Astrocyte (in vitro differentiated cells and primary cell): ENCODE measurements around the gene ZCWPW1. TPM values are rescaled to one million over a fixed set of nuclear protein-coding genes. Genes with fewer than 3 reads are reported as not detected.
A peak's percentile ranks its signal among the peaks of the same experiment; 100 is the strongest.

Source experiments
- DNase-seq: peaks from one replicate; pipeline ENCODE4 v3.0.0-alpha.2; 2010; ENCODE audit warnings: low read depth
- FAIRE-seq: peaks from 2 replicates; lab custom pipeline; 2011; peaks lifted over from hg19 to GRCh38; lab: Jason Lieb, UNC
- H2AFZ ChIP-seq: 2 replicates; pipeline ENCODE4 v1.6.0; 2012; ENCODE audit warnings: low read depth, low read length, inconsistent platforms
- H3K27ac ChIP-seq: 2 replicates; pipeline ENCODE4 v1.5.1; 2011; ENCODE audit warnings: low read depth, low read length, inconsistent platforms
- H3K27me3 ChIP-seq: 2 replicates; pipeline ENCODE4 v1.6.0; 2011; ENCODE audit warnings: low read length, inconsistent platforms; ENCODE audit not compliant: insufficient read depth
- H3K36me3 ChIP-seq: 2 replicates; pipeline ENCODE4 v1.5.1; 2011; ENCODE audit warnings: low read length, inconsistent platforms; ENCODE audit not compliant: insufficient read depth
- H3K4me1 ChIP-seq: 2 replicates; pipeline ENCODE4 v1.5.1; 2011; ENCODE audit warnings: low read length, inconsistent platforms; ENCODE audit not compliant: insufficient read depth
- H3K4me2 ChIP-seq: 2 replicates; pipeline ENCODE4 v1.6.0; 2012; ENCODE audit warnings: low read length, inconsistent platforms
- H3K4me3 ChIP-seq: 2 replicates; pipeline ENCODE4 v1.5.1; 2011; ENCODE audit warnings: low read depth, mild to moderate bottlenecking, low read length, inconsistent platforms; ENCODE audit not compliant: insufficient read depth
- H3K79me2 ChIP-seq: 2 replicates; pipeline ENCODE4 v1.6.0; 2012; ENCODE audit warnings: mild to moderate bottlenecking, low read length, inconsistent platforms; ENCODE audit not compliant: insufficient read depth
- H3K9ac ChIP-seq: 2 replicates; pipeline ENCODE4 v1.6.0; 2012; ENCODE audit warnings: mild to moderate bottlenecking, low read length, inconsistent platforms
- H3K9me3 ChIP-seq: 2 replicates; pipeline ENCODE4 v1.5.1; 2012; ENCODE audit warnings: low read depth, mild to moderate bottlenecking, low read length, inconsistent platforms; ENCODE audit not compliant: insufficient read depth
- H4K20me1 ChIP-seq: 2 replicates; pipeline ENCODE4 v1.6.0; 2012; ENCODE audit warnings: low read length, inconsistent platforms; ENCODE audit not compliant: insufficient read depth
- H3K27ac Mint-ChIP-seq: one replicate; pipeline ENCODE4 v1.8.0; 2021; ENCODE audit warnings: mild to moderate bottlenecking, mixed read lengths; ENCODE audit not compliant: unreplicated experiment
- H3K27me3 Mint-ChIP-seq: one replicate; pipeline ENCODE4 v1.8.0; 2021; ENCODE audit warnings: low read depth, mixed read lengths; ENCODE audit not compliant: unreplicated experiment
- H3K36me3 Mint-ChIP-seq: one replicate; pipeline ENCODE4 v1.8.0; 2021; ENCODE audit warnings: low read depth, mixed read lengths; ENCODE audit not compliant: unreplicated experiment
- H3K4me1 Mint-ChIP-seq: one replicate; pipeline ENCODE4 v1.8.0; 2021; ENCODE audit warnings: low read depth, mixed read lengths; ENCODE audit not compliant: unreplicated experiment
- H3K4me3 Mint-ChIP-seq: one replicate; pipeline ENCODE4 v1.8.0; 2021; ENCODE audit warnings: mild to moderate bottlenecking, moderate library complexity, mixed read lengths; ENCODE audit not compliant: unreplicated experiment
- H3K9me3 Mint-ChIP-seq: one replicate; pipeline ENCODE4 v1.8.0; 2021; ENCODE audit warnings: mild to moderate bottlenecking, mixed read lengths; ENCODE audit not compliant: unreplicated experiment
- CTCF ChIP-seq: IDR thresholded peaks from 2 replicates; pipeline ENCODE4 v1.5.1; 2011; ENCODE audit warnings: low read depth, mild to moderate bottlenecking, inconsistent platforms, low read length, moderate library complexity; ENCODE audit not compliant: insufficient read depth
- EZH2 ChIP-seq: IDR thresholded peaks from 2 replicates; pipeline ENCODE4 v1.6.1; 2012; ENCODE audit warnings: mild to moderate bottlenecking, low read length, inconsistent platforms; ENCODE audit not compliant: insufficient read depth
- total RNA-seq: library from RNA; stranded (reverse); gene quantifications from 2 replicates; pipeline ENCODE4 v1.2.1, GENCODE V29; 2021

ZCWPW1 gene
- total RNA-seq, 1 donor from 2014 or later: 2.6 TPM

DNA sequence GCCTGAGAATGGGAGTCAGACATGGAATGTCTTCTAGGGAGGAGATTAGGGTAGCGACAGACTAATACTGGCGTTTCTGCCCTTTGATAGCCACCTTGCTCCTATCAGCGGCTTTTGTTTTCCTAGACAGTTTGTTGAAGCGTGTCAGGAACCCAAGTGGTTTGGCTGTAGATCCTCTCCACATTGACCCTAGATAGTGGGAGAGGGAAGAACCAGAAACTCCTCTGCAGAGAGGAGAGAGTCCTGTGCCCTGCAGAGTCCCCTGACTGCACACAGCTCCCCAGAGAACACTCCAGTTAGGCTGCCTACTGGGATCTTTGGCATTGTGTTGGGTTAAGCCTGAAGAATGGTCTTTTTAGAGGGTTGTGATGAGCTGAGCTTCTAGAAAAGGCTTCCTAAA is 3.5 kb upstream of the ZCWPW1 start:
- Mint-ChIP-seq H3K27ac (no peak overlapping the region), H3K27me3 (no peaks in the 10 kb centered on the region)
- H3K79me2 ChIP-seq: peaks cover 64% of the 10 kb centered on the region

DNA sequence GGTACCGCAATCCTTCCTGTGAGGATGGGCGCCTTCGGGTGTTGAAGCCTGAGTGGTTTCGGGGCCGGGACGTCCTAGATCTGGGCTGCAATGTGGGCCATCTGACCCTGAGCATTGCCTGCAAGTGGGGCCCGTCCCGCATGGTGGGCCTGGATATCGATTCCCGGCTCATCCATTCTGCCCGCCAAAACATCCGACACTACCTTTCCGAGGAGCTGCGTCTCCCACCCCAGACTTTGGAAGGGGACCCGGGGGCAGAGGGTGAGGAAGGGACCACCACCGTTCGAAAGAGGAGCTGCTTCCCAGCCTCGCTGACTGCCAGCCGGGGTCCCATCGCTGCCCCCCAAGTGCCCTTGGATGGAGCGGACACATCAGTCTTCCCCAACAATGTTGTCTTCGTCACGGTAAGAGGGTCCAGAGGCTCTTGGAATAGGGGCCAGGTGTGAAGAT is 2.8 kb upstream of the ZCWPW1 start:
- no peak for DNase-seq
- Histone ChIP-seq H4K20me1 (peaks cover 44% of the 10 kb centered on the region), H3K9me3 (no peaks in the 10 kb centered on the region), H3K36me3 (peaks cover 22% of the 10 kb centered on the region), H3K4me2 (peak overlapping the region; percentile 87), H2AFZ (no peak overlapping the region), H3K4me1 (peaks cover 22% of the 10 kb centered on the region), H3K9ac (peak overlapping the region; percentile 96), H3K27ac (no peak overlapping the region), H3K4me3 (peak overlapping the region; percentile 81), H3K79me2 (peaks cover 64% of the 10 kb centered on the region), H3K27me3 (no peaks in the 10 kb centered on the region)
- H3K36me3 Mint-ChIP-seq: peaks cover 10% of the 10 kb centered on the region
- H3K27ac Mint-ChIP-seq: no peak overlapping the region
- TF ChIP-seq CTCF (no peak), EZH2 (no peak)
- peaks cover 17% of the 10 kb centered on the region for H3K4me1 Mint-ChIP-seq
- no peaks in the 10 kb centered on the region for H3K27me3 Mint-ChIP-seq
- peak overlapping the region; percentile 85 for H3K4me3 Mint-ChIP-seq
- H3K9me3 Mint-ChIP-seq: no peaks in the 10 kb centered on the region
- no peak for FAIRE-seq

More for the DNA sequence above, 3.5 kb upstream of the ZCWPW1 start:
- H3K36me3 ChIP-seq: peaks cover 22% of the 10 kb centered on the region
- Mint-ChIP-seq H3K36me3 (peaks cover 10% of the 10 kb centered on the region), H3K4me1 (peaks cover 17% of the 10 kb centered on the region), H3K9me3 (no peaks in the 10 kb centered on the region), H3K4me3 (peak overlapping the region; percentile 85)
- no peak overlapping the region for H3K9ac ChIP-seq
- no peak overlapping the region for H2AFZ ChIP-seq
- peak overlapping the region; percentile 87 for H3K4me2 ChIP-seq
- FAIRE-seq (no peak), DNase-seq (no peak)
- no peaks in the 10 kb centered on the region for H3K27me3 ChIP-seq
- no peak overlapping the region for H3K27ac ChIP-seq
- no peak overlapping the region for H3K4me3 ChIP-seq
- H3K9me3 ChIP-seq: no peaks in the 10 kb centered on the region
- H4K20me1 ChIP-seq: peaks cover 44% of the 10 kb centered on the region
- peaks cover 22% of the 10 kb centered on the region for H3K4me1 ChIP-seq
- TF ChIP-seq CTCF (no peak), EZH2 (no peak)

DNA sequence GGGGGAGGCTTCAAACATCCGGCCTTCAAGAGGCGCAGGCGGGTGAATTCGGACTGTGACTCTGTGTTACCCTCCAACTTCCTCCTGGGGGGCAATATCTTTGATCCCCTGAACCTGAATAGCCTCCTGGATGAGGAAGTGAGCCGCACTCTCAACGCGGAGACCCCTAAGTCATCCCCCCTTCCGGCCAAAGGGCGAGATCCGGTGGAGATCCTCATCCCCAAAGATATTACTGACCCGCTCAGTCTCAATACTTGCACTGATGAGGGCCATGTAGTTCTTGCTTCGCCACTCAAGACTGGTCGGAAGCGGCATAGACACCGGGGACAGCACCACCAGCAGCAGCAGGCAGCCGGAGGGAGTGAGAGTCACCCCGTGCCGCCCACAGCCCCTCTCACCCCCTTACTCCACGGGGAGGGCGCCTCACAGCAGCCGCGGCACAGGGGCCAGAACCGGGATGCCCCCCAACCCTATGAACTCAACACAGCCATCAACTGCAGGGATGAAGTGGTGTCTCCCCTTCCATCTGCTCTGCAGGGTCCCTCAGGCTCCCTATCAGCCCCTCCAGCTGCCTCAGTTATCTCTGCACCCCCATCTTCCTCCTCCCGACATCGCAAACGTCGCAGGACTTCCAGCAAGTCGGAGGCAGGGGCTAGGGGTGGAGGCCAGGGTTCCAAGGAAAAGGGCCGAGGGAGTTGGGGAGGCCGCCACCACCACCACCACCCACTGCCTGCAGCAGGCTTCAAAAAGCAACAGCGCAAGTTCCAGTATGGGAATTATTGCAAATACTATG is 2.2 kb upstream of the ZCWPW1 start:
- no peak overlapping the region for H2AFZ ChIP-seq
- Mint-ChIP-seq H3K27me3 (no peaks in the 10 kb centered on the region), H3K4me3 (peak overlapping the region; percentile 85), H3K27ac (peak overlapping the region; percentile 84), H3K36me3 (peaks cover 10% of the 10 kb centered on the region), H3K4me1 (peaks cover 17% of the 10 kb centered on the region), H3K9me3 (no peaks in the 10 kb centered on the region)
- H3K4me2 ChIP-seq: peak overlapping the region; percentile 87
- peak overlapping the region; percentile 96 for H3K9ac ChIP-seq
- H3K9me3 ChIP-seq: no peaks in the 10 kb centered on the region
- no peak for TF ChIP-seq EZH2
- TF ChIP-seq CTCF: no peak
- H3K36me3 ChIP-seq: peaks cover 22% of the 10 kb centered on the region
- peak overlapping the region; percentile 98 for H3K27ac ChIP-seq
- H3K4me3 ChIP-seq: peak overlapping the region; percentile 81
- FAIRE-seq (no peak), DNase-seq (no peak)
- peaks cover 22% of the 10 kb centered on the region for H3K4me1 ChIP-seq
- H4K20me1 ChIP-seq: peaks cover 44% of the 10 kb centered on the region
- H3K79me2 ChIP-seq: peaks cover 58% of the 10 kb centered on the region
- no peaks in the 10 kb centered on the region for H3K27me3 ChIP-seq
